ENCODE data around the gene SPDYE4.

DNA sequence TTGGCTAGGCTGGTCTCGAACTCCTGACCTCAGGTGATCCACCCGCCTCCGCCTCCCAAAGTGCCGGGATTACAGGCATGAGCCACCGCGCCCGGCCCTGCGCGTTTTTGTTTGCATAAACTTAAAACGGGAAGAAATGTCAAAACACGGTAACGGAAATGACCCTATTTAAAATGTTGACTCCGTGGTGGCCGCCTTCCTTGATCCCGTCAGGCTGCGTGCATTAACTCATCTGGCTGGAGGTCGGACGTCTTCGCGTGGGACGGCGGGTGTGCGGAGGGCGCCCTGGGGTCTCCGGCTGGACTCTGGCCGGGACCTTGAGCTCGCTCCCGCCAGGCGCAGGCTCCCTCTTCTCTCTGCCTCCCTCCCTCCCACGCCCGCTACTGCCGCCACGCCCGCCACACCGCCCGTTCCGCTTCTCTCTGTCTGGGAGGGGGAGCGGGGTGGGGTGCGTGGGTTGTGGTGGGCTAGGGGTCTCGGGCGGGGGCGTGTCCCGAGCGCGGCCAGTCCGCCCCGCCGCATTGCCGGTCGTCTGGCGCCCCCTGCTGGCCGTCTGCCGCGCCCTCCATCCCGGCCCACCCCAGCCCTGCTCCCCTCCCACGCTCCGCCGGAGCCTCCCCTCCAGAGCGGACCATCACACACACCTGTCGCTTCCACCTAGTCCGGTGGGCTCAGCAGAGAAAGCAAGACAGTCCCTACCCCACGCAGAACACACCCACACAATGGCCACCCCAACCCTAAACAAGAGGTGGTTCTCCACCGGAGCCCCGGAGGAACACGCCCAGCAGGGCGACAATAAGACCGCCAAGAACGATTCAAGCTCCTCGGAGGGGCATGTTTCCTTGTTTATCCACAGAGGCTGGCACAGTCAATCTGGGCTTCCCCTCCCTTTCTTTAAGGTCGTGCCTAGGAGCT is 12.5 kb downstream of the SPDYE4 start:
- TF ChIP-seq POLR2AphosphoS5 (IDR thresholded peaks at IDR 0.05; ENCODE audit: low read depth) = no peak
- TF ChIP-seq, protein P1, sequence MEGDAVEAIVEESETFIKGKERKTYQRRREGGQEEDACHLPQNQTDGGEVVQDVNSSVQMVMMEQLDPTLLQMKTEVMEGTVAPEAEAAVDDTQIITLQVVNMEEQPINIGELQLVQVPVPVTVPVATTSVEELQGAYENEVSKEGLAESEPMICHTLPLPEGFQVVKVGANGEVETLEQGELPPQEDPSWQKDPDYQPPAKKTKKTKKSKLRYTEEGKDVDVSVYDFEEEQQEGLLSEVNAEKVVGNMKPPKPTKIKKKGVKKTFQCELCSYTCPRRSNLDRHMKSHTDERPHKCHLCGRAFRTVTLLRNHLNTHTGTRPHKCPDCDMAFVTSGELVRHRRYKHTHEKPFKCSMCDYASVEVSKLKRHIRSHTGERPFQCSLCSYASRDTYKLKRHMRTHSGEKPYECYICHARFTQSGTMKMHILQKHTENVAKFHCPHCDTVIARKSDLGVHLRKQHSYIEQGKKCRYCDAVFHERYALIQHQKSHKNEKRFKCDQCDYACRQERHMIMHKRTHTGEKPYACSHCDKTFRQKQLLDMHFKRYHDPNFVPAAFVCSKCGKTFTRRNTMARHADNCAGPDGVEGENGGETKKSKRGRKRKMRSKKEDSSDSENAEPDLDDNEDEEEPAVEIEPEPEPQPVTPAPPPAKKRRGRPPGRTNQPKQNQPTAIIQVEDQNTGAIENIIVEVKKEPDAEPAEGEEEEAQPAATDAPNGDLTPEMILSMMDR (IDR thresholded peaks at IDR 0.05; ENCODE audit: insufficient read depth, low read length) = peak; percentile 18
- TF ChIP-seq, protein P2, sequence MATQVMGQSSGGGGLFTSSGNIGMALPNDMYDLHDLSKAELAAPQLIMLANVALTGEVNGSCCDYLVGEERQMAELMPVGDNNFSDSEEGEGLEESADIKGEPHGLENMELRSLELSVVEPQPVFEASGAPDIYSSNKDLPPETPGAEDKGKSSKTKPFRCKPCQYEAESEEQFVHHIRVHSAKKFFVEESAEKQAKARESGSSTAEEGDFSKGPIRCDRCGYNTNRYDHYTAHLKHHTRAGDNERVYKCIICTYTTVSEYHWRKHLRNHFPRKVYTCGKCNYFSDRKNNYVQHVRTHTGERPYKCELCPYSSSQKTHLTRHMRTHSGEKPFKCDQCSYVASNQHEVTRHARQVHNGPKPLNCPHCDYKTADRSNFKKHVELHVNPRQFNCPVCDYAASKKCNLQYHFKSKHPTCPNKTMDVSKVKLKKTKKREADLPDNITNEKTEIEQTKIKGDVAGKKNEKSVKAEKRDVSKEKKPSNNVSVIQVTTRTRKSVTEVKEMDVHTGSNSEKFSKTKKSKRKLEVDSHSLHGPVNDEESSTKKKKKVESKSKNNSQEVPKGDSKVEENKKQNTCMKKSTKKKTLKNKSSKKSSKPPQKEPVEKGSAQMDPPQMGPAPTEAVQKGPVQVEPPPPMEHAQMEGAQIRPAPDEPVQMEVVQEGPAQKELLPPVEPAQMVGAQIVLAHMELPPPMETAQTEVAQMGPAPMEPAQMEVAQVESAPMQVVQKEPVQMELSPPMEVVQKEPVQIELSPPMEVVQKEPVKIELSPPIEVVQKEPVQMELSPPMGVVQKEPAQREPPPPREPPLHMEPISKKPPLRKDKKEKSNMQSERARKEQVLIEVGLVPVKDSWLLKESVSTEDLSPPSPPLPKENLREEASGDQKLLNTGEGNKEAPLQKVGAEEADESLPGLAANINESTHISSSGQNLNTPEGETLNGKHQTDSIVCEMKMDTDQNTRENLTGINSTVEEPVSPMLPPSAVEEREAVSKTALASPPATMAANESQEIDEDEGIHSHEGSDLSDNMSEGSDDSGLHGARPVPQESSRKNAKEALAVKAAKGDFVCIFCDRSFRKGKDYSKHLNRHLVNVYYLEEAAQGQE (IDR thresholded peaks at IDR 0.05; ENCODE audit: insufficient replicate concordance, low read depth) = no peak

Data from HL-60 (cell line).